Mesodermal cell (in vitro differentiated cells): ENCODE measurements around the gene HSPA5.

ENCODE experiments used
- H3K27ac ChIP-seq: 2 replicates; pipeline ENCODE4 v1.7.0; 2013; ENCODE audit warnings: mild to moderate bottlenecking, low read depth, low read length, moderate library complexity; ENCODE audit not compliant: severe bottlenecking
- H3K36me3 ChIP-seq: 2 replicates; pipeline ENCODE4 v1.7.1; 2013; ENCODE audit warnings: mild to moderate bottlenecking, low read length, moderate library complexity; ENCODE audit not compliant: control insufficient read depth, insufficient read depth
- H3K4me1 ChIP-seq: one replicate; pipeline ENCODE4 v1.7.1; 2013; ENCODE audit warnings: mild to moderate bottlenecking, low read length; ENCODE audit not compliant: insufficient read depth, control insufficient read depth, poor library complexity, severe bottlenecking
- H3K4me3 ChIP-seq: 2 replicates; pipeline ENCODE4 v1.7.0; 2013; ENCODE audit warnings: low read length, control low read depth, mild to moderate bottlenecking; ENCODE audit not compliant: insufficient read depth, poor library complexity, severe bottlenecking; ENCODE audit errors: extremely low read depth
- H3K9me3 ChIP-seq: 2 replicates; pipeline ENCODE4 v1.7.1; 2013; ENCODE audit warnings: mild to moderate bottlenecking, low read length, moderate library complexity; ENCODE audit not compliant: control insufficient read depth
- WGBS, 2 experiments: methylation state at CpG; one replicate each; pipeline ENCODE4 v1.1.5; 2013; ENCODE audit warnings: missing lambda C conversion rate in 2 of 2; ENCODE audit not compliant: insufficient coverage in 2 of 2; 5-methylcytosine and 5-hydroxymethylcytosine counted together

HSPA5 gene

GRCh38 chr9:125189361-125190289 is 51.5 kb downstream of the HSPA5 start, which contains the start of gene PPP6C:
TSS of gene PPP6C (minus strand) at chr9:125189803. CDS start at chr9:125189718, 85 bp downstream.
- H3K4me3 ChIP-seq, result peak within 1 kb of the TSS; percentile 97
- H3K27ac ChIP-seq, result peak within 1 kb of the TSS; percentile 92
- H3K36me3 ChIP-seq, result peaks cover 6% of the 10 kb centered on the region
- WGBS, 2 experiments, result 1% methylated on average over 67 to 73 of the region's 82 CpGs
- no peaks in the 10 kb centered on the region for H3K9me3 ChIP-seq
- H3K4me1 ChIP-seq, result no peaks in the 10 kb centered on the region

- Histone ChIP-seq H3K4me3 (peak overlapping the region; percentile 97), H3K4me1 (no peaks in the 10 kb centered on the region), H3K36me3 (peaks cover 9% of the 10 kb centered on the region), H3K9me3 (no peaks in the 10 kb centered on the region), H3K27ac (peak overlapping the region; percentile 92)
- 0 to 1% methylated on average over 11 to 20 of the region's 26 CpGs for WGBS, 2 experiments
Measured at GRCh38 chr9:125189011-125189360, 52.2 kb downstream of the HSPA5 start.
